Dedifferentiated amniotic fluid mesenchymal stem cell (primary cell): ENCODE data around the gene C1QTNF1.

Source experiments
- DNase-seq: peaks from one replicate; pipeline ENCODE4 v3.0.0-alpha.2; 2016; ENCODE audit errors: extremely low spot score

Gene C1QTNF1

DNA sequence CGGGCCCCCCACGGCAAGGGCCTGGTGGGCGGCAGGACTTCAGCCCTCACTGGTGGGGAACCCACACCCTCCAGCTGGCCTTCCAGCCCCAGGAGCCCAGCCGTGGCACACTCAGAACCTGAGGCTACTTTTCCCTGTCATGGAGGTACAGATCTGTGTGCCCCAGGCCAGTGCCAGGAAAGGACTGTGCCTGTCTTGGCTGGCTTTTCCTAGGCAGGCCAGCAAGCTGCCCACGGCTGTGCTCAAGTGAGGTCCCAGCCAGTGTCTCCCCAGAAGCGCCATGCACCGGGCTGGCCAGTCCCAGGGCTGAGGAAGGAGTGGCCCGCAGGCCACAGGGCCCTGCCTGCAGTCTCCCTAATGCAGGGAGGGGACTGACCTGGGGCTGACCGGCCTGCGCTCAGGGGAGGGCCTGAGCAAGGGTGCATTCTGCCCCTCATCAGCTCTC is 67.3 kb downstream of the C1QTNF1 start:
- DNase-seq, result no peak

GRCh38 chr17:79092567-79092966 is 68.6 kb downstream of the C1QTNF1 start:
- no peak for DNase-seq

- no peak for DNase-seq
Observed at GRCh38 chr17:79093270-79093669, 69.3 kb downstream of the C1QTNF1 start.

DNA sequence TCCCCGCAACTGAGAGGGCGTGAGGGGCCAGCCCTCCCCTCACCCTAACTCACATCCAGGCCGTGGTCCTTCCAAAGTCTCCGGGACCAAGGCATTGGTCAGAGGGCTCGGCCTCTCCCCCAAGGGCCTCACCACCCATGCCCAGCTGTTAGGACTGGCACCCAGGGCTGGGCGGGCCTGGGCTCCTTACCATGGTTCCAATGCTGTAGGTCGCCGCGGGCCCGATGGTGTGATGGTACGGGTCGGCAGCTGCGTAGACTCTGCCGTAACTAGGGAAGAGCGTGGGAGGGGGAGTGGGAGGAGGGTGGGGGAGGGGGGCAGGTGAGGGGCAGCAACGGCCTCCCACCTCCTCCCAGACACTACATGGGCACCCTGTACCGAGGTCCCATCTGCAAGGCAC is 70.3 kb downstream of the C1QTNF1 start:
- no peak for DNase-seq

DNA sequence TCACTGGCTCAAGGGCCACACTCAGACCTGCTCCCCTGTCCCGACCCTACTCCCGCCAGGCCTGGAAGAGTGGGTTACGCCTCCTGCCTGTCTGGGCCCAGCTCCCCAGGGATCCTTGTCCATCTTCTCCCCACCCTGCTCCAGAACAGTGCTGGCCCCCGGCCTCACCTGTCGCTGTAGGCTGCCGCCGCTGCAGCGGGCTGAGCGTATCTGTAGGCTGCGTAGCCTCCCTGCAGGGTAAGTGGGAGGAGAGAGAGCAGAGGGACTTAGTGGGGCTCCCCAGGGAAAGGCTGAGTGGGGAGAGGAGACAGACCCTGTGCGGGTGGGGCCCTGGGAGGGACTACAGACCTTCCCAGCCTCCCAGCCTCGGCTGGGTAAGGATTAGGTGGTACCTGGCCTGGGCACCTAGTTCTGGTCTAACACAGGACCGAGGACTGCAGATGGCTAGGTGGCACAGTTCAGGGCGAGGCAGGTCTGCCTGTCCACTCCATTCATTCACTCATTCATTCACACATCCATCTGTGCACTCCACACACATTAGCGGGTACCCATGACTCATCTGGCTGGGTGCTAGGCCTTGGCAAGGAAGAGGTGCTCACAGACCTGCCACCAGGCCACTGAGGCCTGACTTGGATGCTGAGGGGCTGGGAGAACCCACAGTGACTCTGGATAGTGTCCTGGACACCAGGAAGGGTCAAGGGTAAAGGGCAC is 71.5 kb downstream of the C1QTNF1 start:
- DNase-seq, result no peak

GRCh38 chr17:79096477-79096876 is 72.5 kb downstream of the C1QTNF1 start:
- DNase-seq, result no peak

DNA sequence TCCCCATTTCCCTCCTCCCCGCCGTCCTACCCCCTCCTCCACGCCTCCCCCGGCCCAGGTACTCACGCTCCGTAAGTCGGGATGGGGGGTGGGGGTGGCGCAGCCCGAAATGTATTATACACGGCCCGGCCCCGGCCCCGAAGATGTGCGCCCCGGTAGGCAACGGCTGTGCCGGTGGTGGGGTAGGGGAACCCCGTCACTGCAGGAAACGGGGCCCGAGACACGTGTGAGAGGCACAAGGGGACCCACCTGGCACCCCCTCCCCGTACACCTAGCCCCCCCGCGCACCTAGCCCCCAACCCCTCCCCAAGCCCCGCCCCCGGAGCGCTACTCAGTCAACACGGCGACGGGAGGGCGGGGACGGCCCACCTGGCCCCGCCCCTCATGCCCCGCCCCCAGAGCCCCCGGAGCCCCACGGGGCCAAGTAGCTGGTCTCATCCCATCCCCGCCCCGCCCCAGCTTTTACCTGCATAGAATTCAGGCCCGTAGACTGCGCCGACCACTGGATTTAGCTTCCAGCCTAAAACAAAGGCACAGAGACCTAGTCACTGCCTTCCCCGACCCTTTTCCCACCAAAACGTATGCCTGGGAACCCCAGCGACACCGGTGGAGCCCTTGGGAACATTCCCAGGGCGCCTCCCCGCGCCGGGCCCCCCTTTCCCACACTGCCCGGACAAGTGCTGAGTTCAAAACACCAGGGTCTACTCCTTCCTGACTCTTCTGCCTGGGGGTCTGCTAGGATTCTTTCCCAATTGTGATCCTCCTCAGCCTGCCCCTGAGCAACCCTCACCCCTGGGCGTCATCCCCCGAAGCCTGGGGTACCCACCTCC is 73.5 kb downstream of the C1QTNF1 start:
- DNase-seq, result no peak

- DNase-seq, result no peak
Observed at GRCh38 chr17:79098282-79098867, 74.4 kb downstream of the C1QTNF1 start.
